ENCODE measurements around the gene CCDC187.

CCDC187 gene

DNA sequence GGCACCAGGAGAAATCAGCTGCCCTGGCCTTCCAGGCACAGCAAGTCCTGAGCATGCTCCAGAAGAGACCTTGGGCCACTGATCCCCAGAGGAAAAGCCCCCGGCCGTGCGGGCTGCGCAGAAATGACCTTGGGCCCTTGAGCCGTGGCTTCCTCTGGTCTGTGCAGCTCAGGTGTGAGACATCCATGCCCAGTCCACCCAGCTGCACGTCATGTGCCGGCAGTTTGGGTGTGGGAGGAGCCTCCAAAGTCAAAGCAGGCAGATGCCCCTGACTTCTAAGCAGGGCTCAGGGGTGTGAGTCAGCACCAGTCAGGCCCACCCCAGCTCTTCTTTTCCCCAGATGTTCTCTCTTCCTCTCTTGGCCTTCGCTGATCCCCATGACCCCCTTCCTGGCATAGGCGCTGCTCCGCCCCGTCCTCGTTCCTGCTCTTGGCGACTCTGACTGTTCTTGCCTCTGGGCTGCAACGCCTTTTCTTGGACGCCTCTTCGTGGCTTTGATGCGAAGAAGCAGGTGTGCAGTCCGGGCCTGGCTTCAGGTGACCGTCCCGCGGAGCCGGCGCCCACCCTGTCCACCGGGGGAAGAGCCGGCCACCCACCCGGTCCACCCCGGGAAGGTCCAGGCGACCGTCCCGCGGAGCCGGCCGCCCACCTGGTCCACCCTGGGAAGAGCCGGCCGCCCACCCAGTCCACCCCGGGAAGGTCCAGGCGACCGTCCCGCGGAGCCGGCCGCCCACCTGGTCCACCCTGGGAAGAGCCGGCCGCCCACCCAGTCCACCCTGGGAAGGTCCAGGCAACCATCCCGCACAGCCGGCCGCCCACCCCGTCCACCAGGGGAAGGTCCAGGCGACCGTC lies 52.4 kb downstream of the CCDC187 start:
- DNase-seq = no peak

DNA sequence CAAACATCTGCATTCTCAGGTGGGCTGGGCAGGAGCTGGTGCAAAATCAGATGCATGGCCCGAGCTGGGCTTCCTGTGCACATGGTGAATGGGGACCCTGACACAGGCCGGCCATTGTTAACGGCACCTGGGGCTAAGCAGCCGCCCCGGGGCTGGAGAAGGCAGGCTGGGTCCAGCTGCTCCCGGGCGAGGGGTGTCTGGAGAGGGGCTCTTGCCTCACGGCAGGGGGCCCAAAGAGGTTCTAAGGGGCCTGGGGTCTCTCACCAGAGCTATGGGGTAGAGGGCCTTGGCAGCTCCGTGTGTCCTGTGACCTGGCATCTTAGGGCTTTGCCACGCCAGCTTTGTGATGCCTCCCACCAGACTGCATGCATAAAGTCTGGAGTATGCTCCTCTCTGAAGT lies 53.2 kb downstream of the CCDC187 start:
- no peak for DNase-seq

DNA sequence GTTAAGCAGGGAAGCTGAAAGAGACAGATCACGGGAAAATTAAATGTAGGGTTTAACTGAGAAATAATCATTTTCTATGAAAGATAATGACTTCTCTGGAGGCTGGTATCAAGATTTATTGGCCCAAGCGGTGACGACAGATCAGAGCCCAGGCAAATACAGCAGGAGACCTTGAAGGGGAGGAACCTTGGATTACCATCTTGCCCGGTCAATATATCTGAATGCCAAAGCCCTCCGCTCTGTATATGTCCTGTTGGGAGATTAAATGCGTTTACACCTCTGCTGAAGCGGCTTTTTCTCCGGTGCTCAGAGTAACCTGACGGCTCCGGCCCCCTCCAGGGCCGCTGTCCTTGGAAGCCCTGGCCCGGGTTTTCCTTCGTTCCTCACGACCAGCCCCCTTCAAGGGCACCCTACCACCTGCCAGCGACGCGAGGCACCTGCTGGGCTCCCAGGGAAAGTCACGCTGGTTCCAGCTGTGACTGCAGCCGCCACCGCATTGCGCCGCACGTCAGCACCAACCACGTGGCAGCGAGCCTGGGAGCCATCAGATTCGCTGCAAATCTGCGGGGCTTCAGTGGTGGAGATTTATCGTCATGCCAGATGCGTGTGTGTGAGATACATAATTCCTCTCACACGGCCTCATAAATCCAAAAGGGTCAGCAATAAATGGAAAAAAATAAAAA lies 53.9 kb downstream of the CCDC187 start:
- no peak for DNase-seq

- DNase-seq = no peak
Observed at GRCh38 chr9:136248951-136249876, 54.7 kb downstream of the CCDC187 start.

DNA sequence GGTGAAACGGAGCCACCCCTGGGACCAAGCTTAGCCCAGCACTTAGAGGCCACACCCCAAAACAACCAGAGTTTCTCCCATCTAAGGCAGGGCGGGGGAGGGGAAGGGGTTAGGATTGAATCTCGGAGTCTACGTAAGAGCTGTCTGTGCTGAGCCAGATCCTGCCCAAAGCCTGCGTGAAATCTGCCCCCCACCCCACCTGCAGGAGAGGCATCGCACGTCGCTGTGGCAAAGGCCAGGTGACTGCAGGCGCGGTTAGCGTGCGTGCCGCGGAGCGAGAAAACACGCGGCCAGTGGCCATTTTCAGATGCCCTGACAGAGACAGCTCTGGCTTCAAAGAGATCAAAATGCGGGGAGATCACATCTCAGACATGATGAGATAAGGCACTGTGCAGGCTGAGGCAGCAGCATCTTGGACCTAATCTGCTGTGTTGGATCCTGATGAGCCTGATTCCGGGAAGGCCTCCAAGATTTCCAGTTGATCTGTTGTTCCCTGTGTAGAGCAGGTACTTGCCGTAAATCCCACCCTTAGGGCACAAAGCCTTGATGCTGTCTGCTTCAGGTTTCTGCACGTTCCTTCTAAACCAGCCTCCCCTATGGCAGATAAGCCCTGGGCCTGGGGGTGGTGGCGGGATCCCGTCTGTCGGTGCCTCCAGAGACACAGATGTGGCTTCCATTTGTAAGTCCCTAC lies 55.8 kb downstream of the CCDC187 start:
- DNase-seq = no peak

GRCh38 chr9:136247551-136247916 lies 56.4 kb downstream of the CCDC187 start:
- no peak for DNase-seq

DNA sequence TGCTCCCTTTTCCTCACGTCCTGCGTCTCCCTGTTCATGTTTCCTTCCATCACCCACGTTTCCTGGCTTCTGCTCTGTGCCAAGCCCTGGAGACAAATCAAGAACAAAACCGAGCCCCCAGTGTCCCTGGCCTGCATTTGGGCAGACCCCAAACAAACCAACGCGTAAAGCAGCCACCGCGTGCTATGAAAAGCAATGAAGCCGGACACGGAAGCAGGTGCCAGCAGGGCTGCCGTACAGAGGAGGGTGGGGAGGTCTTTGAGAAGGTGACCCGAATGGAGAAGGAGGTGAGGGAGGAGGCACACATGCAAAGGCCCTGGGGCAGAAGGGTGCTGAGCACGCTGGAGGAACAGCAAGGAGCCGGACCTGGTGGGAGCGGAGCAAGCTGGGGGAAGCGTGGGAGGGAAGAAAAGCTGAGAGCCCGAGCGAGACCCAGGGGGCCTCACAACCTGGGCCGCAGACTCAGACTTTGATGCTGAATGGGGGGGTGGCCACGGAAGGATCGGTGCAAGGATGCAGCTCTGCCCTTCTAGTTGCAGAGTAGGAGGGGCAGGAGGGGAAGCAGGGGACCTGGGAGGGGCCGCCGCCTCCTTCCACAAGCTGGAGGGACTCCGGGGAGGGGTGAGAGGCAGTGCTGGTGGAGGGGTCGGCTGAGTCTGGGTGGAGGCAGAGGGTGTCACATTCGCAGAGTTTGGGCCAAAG lies 56.9 kb downstream of the CCDC187 start:
- no peak for DNase-seq

GRCh38 chr9:136245219-136246150 lies 58.4 kb downstream of the CCDC187 start, which contains the start of gene QSOX2:
TSS of gene QSOX2 (minus strand) at chr9:136245812. CDS start at chr9:136245803, 9 bp downstream.
- peak; percentile 87 for DNase-seq

GRCh38 chr9:136244969-136245218 lies 59.0 kb downstream of the CCDC187 start:
- DNase-seq = no peak

GRCh38 chr9:136244122-136244968 lies 59.5 kb downstream of the CCDC187 start:
- no peak for DNase-seq

DNA sequence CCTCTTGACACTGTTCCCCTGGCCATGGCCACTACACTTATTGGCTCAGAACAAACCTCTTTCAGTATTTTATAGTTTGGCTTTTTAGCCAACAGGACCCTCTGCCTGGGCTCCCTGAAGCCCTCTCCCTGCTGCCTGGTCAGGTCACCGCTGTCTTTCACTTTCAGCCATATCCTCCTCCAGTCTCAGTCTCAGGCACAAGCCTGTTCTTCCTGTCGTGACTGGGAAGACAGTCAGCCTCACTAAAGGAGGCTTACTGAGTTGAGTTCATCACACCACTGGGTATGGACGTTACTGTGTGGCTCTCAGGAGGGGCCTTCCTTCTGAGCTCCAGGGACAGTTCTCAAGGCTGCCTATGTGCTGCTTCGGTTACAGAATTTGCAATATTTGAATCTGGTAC lies 60.3 kb downstream of the CCDC187 start:
- no peak for DNase-seq

DNA sequence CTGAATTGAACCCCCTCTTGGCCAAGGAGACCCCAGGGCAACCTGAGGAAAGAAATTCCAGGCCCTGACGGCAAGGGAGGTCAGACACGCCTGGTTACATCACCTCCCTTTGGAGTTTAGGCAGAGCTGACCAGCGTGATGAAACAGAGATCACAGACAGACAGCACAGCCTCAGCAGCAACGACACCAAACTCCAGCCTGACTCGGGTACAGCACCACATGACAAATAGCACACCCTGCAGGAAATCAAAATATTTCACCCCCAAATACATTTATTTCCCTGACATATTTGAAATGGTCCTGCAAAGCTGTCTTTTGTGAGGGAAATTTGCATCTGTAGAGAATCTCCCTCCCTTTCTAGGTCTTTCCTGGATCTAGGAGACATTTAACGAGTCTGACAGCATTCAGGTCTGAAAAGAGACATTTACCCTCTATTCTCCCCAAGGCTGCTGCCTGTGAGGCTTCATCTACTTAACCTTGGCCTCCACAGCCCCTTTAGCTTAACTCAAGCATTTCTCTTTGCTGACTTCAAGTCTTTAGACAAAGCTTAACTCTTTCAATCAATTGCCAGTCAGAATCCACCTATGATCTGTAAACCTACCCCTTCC lies 60.9 kb downstream of the CCDC187 start:
- no peak for DNase-seq

- DNase-seq = no peak
Observed at GRCh38 chr9:136242248-136242647, 61.6 kb downstream of the CCDC187 start.

- no peak for DNase-seq
Observed at GRCh38 chr9:136241542-136241941, 62.4 kb downstream of the CCDC187 start.

- DNase-seq = no peak
Observed at GRCh38 chr9:136240941-136241340, 63.0 kb downstream of the CCDC187 start.

- no peak for DNase-seq
Observed at GRCh38 chr9:136239983-136240330, 63.9 kb downstream of the CCDC187 start.

DNA sequence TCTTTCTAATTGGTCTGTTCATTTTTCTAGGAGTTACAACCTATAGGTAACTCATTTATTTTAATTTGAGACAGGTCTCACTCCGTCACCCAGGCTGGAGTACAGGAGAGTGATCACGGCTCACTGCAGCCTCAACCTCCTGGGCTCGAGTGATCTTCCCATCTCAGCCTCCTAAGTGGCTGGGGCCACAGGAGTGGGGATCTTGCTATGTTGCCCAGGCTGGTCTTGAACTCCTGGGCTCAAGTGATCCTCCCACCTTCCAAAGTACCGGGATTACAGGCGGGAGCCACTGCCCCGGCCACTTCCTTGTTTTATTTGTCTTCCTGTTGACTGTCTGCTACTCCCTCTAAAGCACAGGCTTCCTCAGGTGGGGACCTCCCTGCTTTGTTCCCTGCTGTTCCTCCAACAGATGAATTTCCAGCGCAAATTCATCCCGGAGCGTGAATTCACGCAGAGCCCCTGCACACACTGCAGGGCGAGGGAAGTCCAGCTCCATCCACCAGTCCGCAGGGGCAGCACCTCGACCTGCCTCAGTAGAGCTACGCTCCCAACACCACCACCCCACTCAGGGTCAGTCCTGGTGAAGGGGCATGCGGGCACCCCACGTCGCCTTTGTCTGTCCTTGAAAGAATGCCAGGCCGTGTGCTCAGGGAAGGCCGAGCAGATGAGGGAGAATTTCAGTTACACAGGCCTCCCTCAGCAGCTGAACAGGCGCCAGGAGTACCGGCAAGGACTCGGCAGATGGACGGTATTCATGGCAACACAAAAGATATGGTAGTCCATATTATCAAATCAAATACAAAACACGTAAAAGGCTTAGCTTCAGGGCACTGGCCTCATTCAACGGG lies 64.5 kb downstream of the CCDC187 start:
- DNase-seq = no peak

DNA sequence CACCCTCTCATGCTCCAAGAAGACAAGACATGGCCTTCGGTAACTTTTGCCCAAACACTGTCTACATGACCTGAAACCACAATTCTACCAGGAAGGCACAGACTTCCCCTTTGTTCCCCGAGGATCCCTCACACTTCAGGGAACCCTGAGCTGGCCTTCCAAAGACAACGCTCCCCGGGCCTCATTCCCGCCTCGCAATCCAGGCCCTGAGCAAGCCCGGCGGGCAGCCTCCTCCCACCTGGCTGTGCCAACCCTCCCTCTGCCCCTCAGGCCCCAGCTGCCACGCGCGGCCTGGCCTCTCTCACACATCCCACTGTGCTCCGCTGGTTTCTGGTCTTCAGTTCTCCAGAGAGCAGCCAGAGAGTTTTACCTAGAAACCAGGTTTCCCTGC lies 65.6 kb downstream of the CCDC187 start:
- DNase-seq = no peak
